ENCODE results near the gene DENND2A. TPM values are rescaled to one million over a fixed set of nuclear protein-coding genes. Genes with fewer than 3 reads are reported as not detected.

The DENND2A gene
- total RNA-seq, 6 donors from 2014 or later: 4.1 to 27.8 (median 12.1) TPM

DNA sequence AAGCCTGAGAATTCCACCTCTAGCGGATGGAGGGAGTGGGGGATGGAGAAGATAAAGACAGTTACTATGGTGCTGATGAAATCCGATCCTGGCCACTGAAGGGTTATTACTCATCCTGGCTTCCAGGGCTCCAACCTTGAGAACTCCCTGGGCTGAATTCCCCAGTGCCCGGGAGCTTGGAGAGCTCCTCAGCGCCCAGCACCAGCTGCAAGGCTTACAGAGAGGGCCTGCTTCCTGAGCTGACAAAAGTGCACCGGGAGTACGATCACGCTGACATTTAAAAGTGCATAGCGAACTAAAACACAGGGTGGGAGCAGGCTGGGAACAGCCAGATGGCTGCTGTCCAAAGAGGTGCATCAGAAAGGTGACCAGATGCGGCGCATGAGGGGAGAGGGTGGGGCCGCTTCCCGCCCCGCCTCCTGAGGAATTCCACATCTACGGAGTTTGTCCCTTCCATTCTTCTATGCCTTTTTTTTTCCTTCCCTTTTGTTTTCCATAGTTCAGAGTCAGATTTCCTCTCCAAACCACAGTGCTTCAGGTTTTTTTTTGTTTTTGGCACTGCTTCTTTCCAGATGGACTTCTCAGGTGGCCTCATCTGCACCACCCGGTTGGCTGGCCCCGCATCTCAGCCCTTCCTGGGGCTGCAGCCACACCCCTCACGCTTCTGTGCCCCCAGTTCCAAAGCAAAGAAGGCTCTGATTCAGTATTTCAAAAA, 98.9 kb downstream of the DENND2A start:
- ATAC-seq (ENCODE audit: low FRiP score in 2 of 2) (peak; percentile 6 to 27), DNase-seq (peak in 1 of 2 donors; percentile 70)
- H3K27ac ChIP-seq: peak overlapping the region; percentile 45 to 63 (median 58)
- H3K27me3 ChIP-seq: no peaks in the 10 kb centered on the region
- no peaks in the 10 kb centered on the region for H3K36me3 ChIP-seq
- peaks cover 0 to 11% (median 6%) of the 10 kb centered on the region in 4 donors for H3K4me1 ChIP-seq
- TF ChIP-seq, protein P1, sequence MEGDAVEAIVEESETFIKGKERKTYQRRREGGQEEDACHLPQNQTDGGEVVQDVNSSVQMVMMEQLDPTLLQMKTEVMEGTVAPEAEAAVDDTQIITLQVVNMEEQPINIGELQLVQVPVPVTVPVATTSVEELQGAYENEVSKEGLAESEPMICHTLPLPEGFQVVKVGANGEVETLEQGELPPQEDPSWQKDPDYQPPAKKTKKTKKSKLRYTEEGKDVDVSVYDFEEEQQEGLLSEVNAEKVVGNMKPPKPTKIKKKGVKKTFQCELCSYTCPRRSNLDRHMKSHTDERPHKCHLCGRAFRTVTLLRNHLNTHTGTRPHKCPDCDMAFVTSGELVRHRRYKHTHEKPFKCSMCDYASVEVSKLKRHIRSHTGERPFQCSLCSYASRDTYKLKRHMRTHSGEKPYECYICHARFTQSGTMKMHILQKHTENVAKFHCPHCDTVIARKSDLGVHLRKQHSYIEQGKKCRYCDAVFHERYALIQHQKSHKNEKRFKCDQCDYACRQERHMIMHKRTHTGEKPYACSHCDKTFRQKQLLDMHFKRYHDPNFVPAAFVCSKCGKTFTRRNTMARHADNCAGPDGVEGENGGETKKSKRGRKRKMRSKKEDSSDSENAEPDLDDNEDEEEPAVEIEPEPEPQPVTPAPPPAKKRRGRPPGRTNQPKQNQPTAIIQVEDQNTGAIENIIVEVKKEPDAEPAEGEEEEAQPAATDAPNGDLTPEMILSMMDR (IDR thresholded peaks at IDR 0.05): no peak
- TF ChIP-seq POLR2A (IDR thresholded peaks at IDR 0.05) (no peak), EP300 (IDR thresholded peaks at IDR 0.05) (no peak), POLR2AphosphoS5 (IDR thresholded peaks at IDR 0.05) (no peak)
- H3K9me3 ChIP-seq: no peaks in the 10 kb centered on the region
- 28 to 30% methylated on average over 15 to 17 of the region's 17 CpGs for WGBS, 2 donors
- no peak overlapping the region for H3K4me3 ChIP-seq

DNA sequence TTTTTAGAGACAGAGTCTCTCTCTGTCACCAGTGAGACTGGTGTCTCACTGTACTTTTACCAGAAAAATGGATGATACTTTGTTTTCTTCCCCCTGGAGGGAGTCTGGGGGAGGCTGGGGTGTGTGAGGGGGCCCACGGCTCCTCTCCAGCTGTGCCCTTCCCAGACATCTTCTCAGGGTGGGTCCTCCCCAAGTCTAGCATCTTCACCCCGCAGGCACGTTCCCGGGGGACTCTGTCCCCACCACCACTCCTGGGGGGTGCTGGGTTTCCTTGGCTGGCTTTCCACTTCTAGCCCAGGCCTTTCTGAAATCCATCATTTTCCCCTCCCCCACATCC, 99.5 kb downstream of the DENND2A start:
- Histone ChIP-seq H3K9me3 (no peaks in the 10 kb centered on the region), H3K36me3 (no peaks in the 10 kb centered on the region), H3K27ac (peak overlapping the region; percentile 3 to 60 (median 45)), H3K27me3 (no peaks in the 10 kb centered on the region), H3K4me3 (no peak overlapping the region), H3K4me1 (peaks cover 0 to 11% (median 6%) of the 10 kb centered on the region in 4 donors)
- TF ChIP-seq EP300 (IDR thresholded peaks at IDR 0.05) (no peak), POLR2A (IDR thresholded peaks at IDR 0.05) (no peak)
- ATAC-seq (ENCODE audit: low FRiP score in 2 of 2) (no peak), DNase-seq (no peak)
- WGBS, 2 donors: 57 to 76% methylated on average over 4 of the region's 4 CpGs

- DNase-seq (no peak), ATAC-seq (ENCODE audit: low FRiP score in 2 of 2) (no peak)
- no peaks in the 10 kb centered on the region for H3K36me3 ChIP-seq
- no peak overlapping the region for H3K4me3 ChIP-seq
- no peaks in the 10 kb centered on the region for H3K9me3 ChIP-seq
- H3K4me1 ChIP-seq: peaks cover 0 to 11% (median 6%) of the 10 kb centered on the region in 4 donors
- H3K27ac ChIP-seq: peak overlapping the region in 3 of 4 donors; percentile 12 to 46 (median 28)
- 79 to 94% methylated on average over 15 to 18 of the region's 18 CpGs for WGBS, 2 donors
- no peaks in the 10 kb centered on the region for H3K27me3 ChIP-seq
- TF ChIP-seq POLR2A (IDR thresholded peaks at IDR 0.05): no peak
- TF ChIP-seq, protein P1 (IDR thresholded peaks at IDR 0.05): no peak
- no peak for TF ChIP-seq POLR2AphosphoS5 (IDR thresholded peaks at IDR 0.05)
- TF ChIP-seq EP300 (IDR thresholded peaks at IDR 0.05): no peak
Observed at GRCh38 chr7:140540136-140540777, 100.4 kb downstream of the DENND2A start.

DNA sequence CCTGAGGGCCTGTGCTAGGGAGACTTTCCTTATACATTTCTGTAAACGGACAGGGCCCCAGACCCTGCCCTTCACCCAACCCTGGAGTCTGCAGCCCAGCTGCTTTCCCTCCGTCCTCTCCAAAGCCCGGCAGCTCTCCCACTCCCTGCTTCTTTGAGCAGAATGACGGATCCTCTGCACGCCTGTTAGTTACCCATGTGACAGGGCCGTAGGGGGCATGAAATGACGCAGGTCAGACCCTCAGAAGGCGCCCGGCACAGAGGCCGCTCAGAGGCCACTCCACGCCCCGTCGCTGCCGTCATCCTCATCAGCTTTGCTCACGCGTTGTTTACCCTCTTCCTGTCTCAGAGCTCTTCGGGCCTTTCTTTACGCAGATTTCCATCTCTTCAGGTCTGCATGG, 101.2 kb downstream of the DENND2A start:
- no peaks in the 10 kb centered on the region for H3K36me3 ChIP-seq
- H3K27ac ChIP-seq: peak overlapping the region in 2 of 4 donors; percentile 61 to 63
- peaks cover 0 to 11% (median 6%) of the 10 kb centered on the region in 4 donors for H3K4me1 ChIP-seq
- H3K27me3 ChIP-seq: no peaks in the 10 kb centered on the region
- TF ChIP-seq, protein P1 (IDR thresholded peaks at IDR 0.05): no peak
- TF ChIP-seq EP300 (IDR thresholded peaks at IDR 0.05): peak in 1 of 4 donors; percentile 6
- WGBS, 2 donors: 83 to 86% methylated on average over 18 of the region's 18 CpGs
- no peaks in the 10 kb centered on the region for H3K9me3 ChIP-seq
- DNase-seq: no peak
- no peak for ATAC-seq (ENCODE audit: low FRiP score in 2 of 2)
- no peak overlapping the region for H3K4me3 ChIP-seq

DNA sequence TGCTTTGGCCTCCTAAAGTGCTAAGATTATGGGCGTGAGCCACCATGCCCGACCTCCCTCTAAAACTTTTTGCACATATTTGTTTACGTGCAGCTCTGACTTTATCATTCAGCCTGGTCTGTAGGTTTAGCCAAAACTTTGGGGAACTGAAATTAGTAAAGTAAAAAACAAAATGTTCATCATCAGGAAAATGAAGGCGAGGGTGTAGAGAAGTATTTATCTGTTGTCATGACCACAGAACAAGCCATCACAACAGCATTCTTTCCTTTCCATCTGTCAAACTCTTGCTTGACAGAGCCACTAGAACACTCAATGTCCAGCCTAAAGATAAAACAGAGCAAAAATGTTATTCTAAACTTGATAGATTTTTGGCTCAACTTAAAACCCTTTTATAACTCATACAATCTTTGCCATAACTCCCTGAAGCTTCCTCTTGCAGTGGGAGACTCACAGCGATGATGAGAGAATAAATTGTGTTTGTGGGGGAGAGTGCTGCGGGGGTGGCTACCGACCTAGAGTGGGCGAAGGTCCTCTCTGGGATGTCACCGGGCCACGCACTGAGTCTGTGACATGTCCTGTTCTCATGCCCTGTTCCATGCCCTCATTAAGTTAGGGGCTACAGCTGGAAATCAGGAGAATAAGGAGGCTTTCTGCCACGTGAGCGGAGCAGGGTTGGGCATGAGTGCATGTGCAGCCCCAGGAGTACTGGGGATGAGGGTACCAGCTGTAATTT, 102.7 kb downstream of the DENND2A start:
- 64 to 80% methylated on average over 12 of the region's 12 CpGs for WGBS, 2 donors
- TF ChIP-seq POLR2AphosphoS5 (IDR thresholded peaks at IDR 0.05) (no peak), POLR2A (IDR thresholded peaks at IDR 0.05) (no peak), EP300 (IDR thresholded peaks at IDR 0.05) (no peak)
- TF ChIP-seq, protein P1 (IDR thresholded peaks at IDR 0.05): no peak

More for the DNA sequence above, 102.7 kb downstream of the DENND2A start:
- no peak for DNase-seq
- H3K9me3 ChIP-seq: no peaks in the 10 kb centered on the region
- H3K27ac ChIP-seq: peak overlapping the region in 3 of 4 donors; percentile 27 to 63 (median 39)
- peaks cover 0 to 11% (median 6%) of the 10 kb centered on the region in 4 donors for H3K4me1 ChIP-seq
- ATAC-seq (ENCODE audit: low FRiP score in 2 of 2): no peak
- no peak overlapping the region for H3K4me3 ChIP-seq
- H3K27me3 ChIP-seq: no peaks in the 10 kb centered on the region
- no peaks in the 10 kb centered on the region for H3K36me3 ChIP-seq
